Adrenal gland (tissue), 12 donors: ENCODE data around the gene SDK2. TPM values are rescaled to one million over a fixed set of nuclear protein-coding genes. Genes with fewer than 3 reads are reported as not detected.
A peak's percentile ranks its signal among the peaks of the same experiment; 100 is the strongest.

Experiments used
- DNase-seq, 7 donors: peaks; one replicate each; pipeline ENCODE4 v3.0.0-alpha.2; 2019 to 2020
- H3K27ac ChIP-seq, 5 donors: fragments of 200-600 bp; sonication (generic) in 4 of 5; 1 replicate in 3 of 5; 2 replicates in 2 of 5; pipeline versions ENCODE4 v1.5.1 to v1.8.0; 2016 to 2020; ENCODE audit warnings: mild to moderate bottlenecking in 1 of 5
- H3K27me3 ChIP-seq: fragments of 200-600 bp; 2 replicates; pipeline ENCODE4 v1.8.0; 2021
- H3K36me3 ChIP-seq, 2 donors: fragments of 200-600 bp; replicated peaks in 1 of 2; 1 replicate in 1 of 2; 2 replicates in 1 of 2; pipeline versions ENCODE4 v1.5.1 to v1.8.0; 2018 to 2022
- H3K4me1 ChIP-seq, 2 donors: fragments of 200-600 bp; replicated peaks in 1 of 2; 1 replicate in 1 of 2; 2 replicates in 1 of 2; pipeline versions ENCODE4 v1.5.1 to v1.8.0; 2018 to 2021
- H3K4me3 ChIP-seq, 4 donors: fragments of 200-600 bp; sonication (generic) in 3 of 4; one replicate each; pipeline ENCODE4 v1.5.1; 2016 to 2018
- H3K9me3 ChIP-seq, 3 donors: fragments of 200-600 bp; sonication (generic) in 1 of 3; replicated peaks in 1 of 3; 1 replicate in 2 of 3; 2 replicates in 1 of 3; pipeline versions ENCODE4 v1.5.1 to v1.8.0; 2016 to 2021
- POLR2A ChIP-seq, 2 donors: fragments of 450-650 bp; IDR thresholded peaks; one replicate each; pipeline ENCODE4 v1.6.1; 2017; ENCODE audit warnings: antibody characterized with exemption in 2 of 2, mild to moderate bottlenecking in 2 of 2, moderate library complexity in 1 of 2
- WGBS, 4 donors: extraction: QIAGEN DNeasy Blood & Tissue Kit in 2 of 4; methylation state at CpG; one replicate each; pipeline versions ENCODE4 v1.1.5 to v1.1.7; 2013 to 2017; 5-methylcytosine and 5-hydroxymethylcytosine counted together
- intact Hi-C, 2 donors: fragments of 100-400 bp; cut with DNase I; formaldehyde crosslinking; loops; one replicate each; pipeline versions ENCODE4 v1.14.1 to v1.15.0; 2022 to 2023
- polyA plus RNA-seq, 3 donors: library from polyadenylated mRNA; stranded (reverse); fragments of 200-250 nt in 2 of 3; fragments of 350-450 nt in 1 of 3; fragmentation: Illumina TruSeq in 1 of 3; extraction: RNeasy Lipid Tissue Mini Kit (QIAGEN cat#74804) in 1 of 3; gene quantifications; one replicate each; pipeline ENCODE4 v1.2.3, GENCODE V29; 2013 to 2014
- total RNA-seq, 9 donors: library from RNA; depleted of rRNA in 4 of 9; stranded (reverse); fragments of >200 nt in 4 of 9; fragments of 120-200 nt in 1 of 9; fragmentation: NEBNext Ultra II Directional in 1 of 9; extraction: Animal tissue kit (Norgen Biotek cat#: 25700) in 1 of 9; gene quantifications; one replicate each; pipeline versions ENCODE4 v1.1.0 to v1.2.4, GENCODE V29; 2013 to 2023
- TF ChIP-seq, protein P1 (sequence below), 6 experiments: fragments of 450-650 bp in 4 of 6; fragments of 200-600 bp in 2 of 6; sonication (generic) in 1 of 6; IDR thresholded peaks; 1 replicate in 5 of 6; 2 replicates in 1 of 6; pipeline versions ENCODE4 v1.5.1 to v1.8.0; 2016 to 2021; ENCODE audit warnings: antibody characterized with exemption in 6 of 6, mild to moderate bottlenecking in 2 of 6, moderate library complexity in 1 of 6
- donor health status: healthy with polysubstance abuse.
- donor health status: Bipolar disorder and iron deficiency.
- donor health status: DM: yes; HTN: yes; CAD: no.
- donor health status: DM: no; HTN: no; CAD: no.
- donor health status: DM: no; HTN: no; CAD: no.
- donor health status: DM: yes; HTN: yes; CAD: no.

The SDK2 gene
- total and polyA plus RNA-seq, 12 donors: 0.27 to 2.1 (median 0.84) TPM

GRCh38 chr17:73643001-73643851 is 1.0 kb downstream of the SDK2 start:
- 0 to 2% (median 1%) methylated on average over 12 to 68 of the region's 68 CpGs for WGBS, 4 donors
- H3K4me3 ChIP-seq: peak overlapping the region in 1 of 4 donors; percentile 53
- TF ChIP-seq, protein P1, sequence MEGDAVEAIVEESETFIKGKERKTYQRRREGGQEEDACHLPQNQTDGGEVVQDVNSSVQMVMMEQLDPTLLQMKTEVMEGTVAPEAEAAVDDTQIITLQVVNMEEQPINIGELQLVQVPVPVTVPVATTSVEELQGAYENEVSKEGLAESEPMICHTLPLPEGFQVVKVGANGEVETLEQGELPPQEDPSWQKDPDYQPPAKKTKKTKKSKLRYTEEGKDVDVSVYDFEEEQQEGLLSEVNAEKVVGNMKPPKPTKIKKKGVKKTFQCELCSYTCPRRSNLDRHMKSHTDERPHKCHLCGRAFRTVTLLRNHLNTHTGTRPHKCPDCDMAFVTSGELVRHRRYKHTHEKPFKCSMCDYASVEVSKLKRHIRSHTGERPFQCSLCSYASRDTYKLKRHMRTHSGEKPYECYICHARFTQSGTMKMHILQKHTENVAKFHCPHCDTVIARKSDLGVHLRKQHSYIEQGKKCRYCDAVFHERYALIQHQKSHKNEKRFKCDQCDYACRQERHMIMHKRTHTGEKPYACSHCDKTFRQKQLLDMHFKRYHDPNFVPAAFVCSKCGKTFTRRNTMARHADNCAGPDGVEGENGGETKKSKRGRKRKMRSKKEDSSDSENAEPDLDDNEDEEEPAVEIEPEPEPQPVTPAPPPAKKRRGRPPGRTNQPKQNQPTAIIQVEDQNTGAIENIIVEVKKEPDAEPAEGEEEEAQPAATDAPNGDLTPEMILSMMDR (IDR thresholded peaks at IDR 0.05): peak in 1 of 6 experiments; percentile 7
- no peak for TF ChIP-seq POLR2A (IDR thresholded peaks at IDR 0.05)
- no peaks in the 10 kb centered on the region for H3K9me3 ChIP-seq
- H3K27ac ChIP-seq: no peak overlapping the region
- DNase-seq: peak in 1 of 7 donors; percentile 30
- H3K27me3 ChIP-seq: peaks cover 10% of the 10 kb centered on the region
- no peaks in the 10 kb centered on the region for H3K36me3 ChIP-seq
- intact Hi-C loops: no loop called here
- peaks cover 0 to 4% of the 10 kb centered on the region in 2 donors for H3K4me1 ChIP-seq

GRCh38 chr17:73642659-73643000 is 1.6 kb downstream of the SDK2 start:
- TF ChIP-seq, protein P1 (IDR thresholded peaks at IDR 0.05): no peak
- no peak for TF ChIP-seq POLR2A (IDR thresholded peaks at IDR 0.05)
- Histone ChIP-seq H3K27me3 (peaks cover 10% of the 10 kb centered on the region), H3K4me3 (peak overlapping the region in 1 of 4 donors; percentile 53), H3K9me3 (no peaks in the 10 kb centered on the region), H3K36me3 (no peaks in the 10 kb centered on the region), H3K4me1 (peaks cover 0 to 4% of the 10 kb centered on the region in 2 donors), H3K27ac (no peak overlapping the region)
- no peak for DNase-seq
- 25 to 45% (median 32%) methylated on average over 8 to 11 of the region's 11 CpGs for WGBS, 4 donors
- intact Hi-C loops: no loop called here

GRCh38 chr17:73641826-73642600 is 2.2 kb downstream of the SDK2 start:
- no peak overlapping the region for H3K27ac ChIP-seq
- DNase-seq: no peak
- H3K9me3 ChIP-seq: no peaks in the 10 kb centered on the region
- H3K4me3 ChIP-seq: no peak overlapping the region
- TF ChIP-seq, protein P1 (IDR thresholded peaks at IDR 0.05): no peak
- TF ChIP-seq POLR2A (IDR thresholded peaks at IDR 0.05): no peak
- WGBS, 4 donors: 58 to 67% (median 61%) methylated on average over 11 to 12 of the region's 12 CpGs
- H3K36me3 ChIP-seq: no peaks in the 10 kb centered on the region
- intact Hi-C loops: no loop called here
- peaks cover 0 to 4% of the 10 kb centered on the region in 2 donors for H3K4me1 ChIP-seq
- H3K27me3 ChIP-seq: peaks cover 10% of the 10 kb centered on the region

DNA sequence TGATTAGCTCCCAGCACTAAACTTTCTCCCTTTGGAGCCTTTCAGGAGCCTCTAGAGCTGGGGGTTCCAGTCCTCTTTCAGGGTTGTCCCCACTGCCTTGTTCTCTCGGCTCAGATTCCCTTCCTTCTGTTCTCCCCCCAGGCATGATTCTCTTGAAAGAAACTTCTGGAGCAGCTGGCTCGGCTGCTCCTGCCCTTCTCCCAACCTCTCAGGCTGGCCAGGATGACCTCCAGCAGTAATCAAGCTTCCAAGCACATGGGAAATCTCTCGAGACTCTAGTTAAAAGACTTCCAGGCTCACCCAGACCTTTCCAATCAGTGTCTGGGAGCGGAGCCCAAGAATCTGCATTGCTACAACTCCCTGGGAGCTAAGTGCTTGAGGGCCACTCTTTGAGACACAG is 3.6 kb downstream of the SDK2 start:
- WGBS, 4 donors: 50 to 78% (median 69%) methylated on average over 3 to 4 of the region's 4 CpGs
- TF ChIP-seq, protein P1 (IDR thresholded peaks at IDR 0.05): no peak
- intact Hi-C loops: no loop called here
- no peak for DNase-seq
- peaks cover 10% of the 10 kb centered on the region for H3K27me3 ChIP-seq
- no peak overlapping the region for H3K4me3 ChIP-seq
- H3K9me3 ChIP-seq: no peaks in the 10 kb centered on the region
- H3K4me1 ChIP-seq: peaks cover 0 to 4% of the 10 kb centered on the region in 2 donors
- H3K36me3 ChIP-seq: no peaks in the 10 kb centered on the region
- H3K27ac ChIP-seq: no peak overlapping the region
